Epithelial cell of esophagus (primary cell): ENCODE results near the gene PRDM10.

ENCODE experiments used
- DNase-seq: peaks from one replicate; pipeline ENCODE4 v3.0.0; 2010; ENCODE audit warnings: low read depth
- H3K4me3 ChIP-seq: 2 replicates; pipeline ENCODE4 v1.5.1; 2011; ENCODE audit warnings: mild to moderate bottlenecking, low read length, control low read depth
- CTCF ChIP-seq: IDR thresholded peaks from 2 replicates; pipeline ENCODE4 v1.5.1; 2011; ENCODE audit warnings: low read depth, mild to moderate bottlenecking, low read length, control low read depth, inconsistent platforms; ENCODE audit not compliant: insufficient read depth; ENCODE audit errors: missing control alignments

PRDM10 gene

GRCh38 chr11:129999407-129999806 is 3.2 kb downstream of the PRDM10 start:
- TF ChIP-seq CTCF: no peak
- no peak overlapping the region for H3K4me3 ChIP-seq
- no peak for DNase-seq

- no peak for DNase-seq
- H3K4me3 ChIP-seq: no peak overlapping the region
- no peak for TF ChIP-seq CTCF
Measured at GRCh38 chr11:129998905-129999304, 3.7 kb downstream of the PRDM10 start.

DNA sequence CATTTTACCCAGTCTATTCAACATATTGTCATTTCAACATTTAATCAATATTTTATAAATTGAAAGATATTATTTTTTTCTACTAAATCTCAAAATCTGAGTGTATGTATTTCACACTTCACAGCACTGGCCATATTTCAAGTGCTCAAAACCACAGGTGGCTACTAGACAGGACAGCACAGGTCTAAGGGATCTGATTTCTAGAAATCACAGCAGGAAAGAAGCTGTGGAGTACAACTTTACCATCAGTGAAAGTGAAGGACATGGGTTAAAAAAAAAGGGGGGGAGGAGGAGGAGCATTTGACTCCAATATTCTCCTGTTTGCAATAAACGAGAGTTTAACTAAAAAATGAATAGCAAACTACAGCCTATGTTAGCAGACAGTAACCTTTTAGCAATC is 4.5 kb downstream of the PRDM10 start:
- no peak for DNase-seq

DNA sequence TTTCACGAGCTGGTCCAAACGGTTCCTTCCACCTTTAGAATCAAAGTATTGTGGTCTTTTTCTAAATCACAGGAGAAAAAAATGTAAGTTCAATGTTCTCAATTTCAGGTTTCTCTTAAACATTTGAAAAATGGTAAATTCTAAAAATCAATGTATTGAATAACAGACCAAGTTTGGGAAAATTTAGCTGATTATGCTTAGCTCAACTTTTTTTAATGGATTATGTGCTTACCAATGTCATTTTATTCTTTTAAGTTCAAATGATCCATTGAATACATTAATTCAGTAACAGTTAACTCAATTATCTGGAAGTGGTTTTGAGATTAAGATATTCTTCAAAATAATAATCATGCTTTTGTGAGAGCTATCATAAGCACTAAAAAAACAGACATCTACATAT is 5.1 kb downstream of the PRDM10 start:
- no peak overlapping the region for H3K4me3 ChIP-seq
- no peak for TF ChIP-seq CTCF
- DNase-seq: no peak

More for the DNA sequence above, 4.5 kb downstream of the PRDM10 start:
- no peak overlapping the region for H3K4me3 ChIP-seq
- no peak for TF ChIP-seq CTCF

DNA sequence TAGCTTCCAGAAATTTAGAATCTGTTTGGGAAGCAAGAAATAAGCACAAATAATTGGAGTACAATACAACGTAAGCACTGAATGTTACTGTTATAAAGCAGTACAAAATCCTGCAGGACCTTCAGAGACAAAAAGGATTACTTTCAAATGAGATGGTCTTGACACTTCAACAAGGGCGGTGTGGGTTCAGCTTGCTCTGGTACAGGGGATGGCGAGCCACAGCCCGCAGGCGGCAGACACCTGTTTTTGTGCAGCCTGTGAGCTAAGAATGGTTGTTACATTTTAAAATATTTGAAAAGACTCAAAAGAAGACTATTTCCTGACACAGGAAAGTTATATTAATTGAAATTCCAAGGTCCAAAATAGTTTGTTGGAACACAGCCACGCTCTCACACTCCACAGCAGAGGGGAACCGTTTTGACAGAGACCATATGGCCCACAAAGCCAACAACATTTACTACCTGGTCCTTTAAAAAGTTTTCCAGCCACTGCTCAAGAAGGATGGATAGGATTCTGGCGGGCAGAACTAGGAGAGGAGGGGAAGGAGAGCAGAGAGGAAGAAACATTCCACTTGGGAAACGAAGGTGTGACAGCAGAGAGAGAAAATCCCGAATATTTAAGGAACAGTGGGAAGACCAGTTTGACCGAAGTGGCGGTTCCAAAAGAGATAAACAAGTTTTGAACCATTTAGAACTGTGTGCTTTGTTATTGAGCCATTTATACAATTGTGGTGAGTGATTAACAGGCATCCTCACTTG is 6.3 kb downstream of the PRDM10 start:
- H3K4me3 ChIP-seq: no peak overlapping the region
- DNase-seq: no peak
- TF ChIP-seq CTCF: no peak

DNA sequence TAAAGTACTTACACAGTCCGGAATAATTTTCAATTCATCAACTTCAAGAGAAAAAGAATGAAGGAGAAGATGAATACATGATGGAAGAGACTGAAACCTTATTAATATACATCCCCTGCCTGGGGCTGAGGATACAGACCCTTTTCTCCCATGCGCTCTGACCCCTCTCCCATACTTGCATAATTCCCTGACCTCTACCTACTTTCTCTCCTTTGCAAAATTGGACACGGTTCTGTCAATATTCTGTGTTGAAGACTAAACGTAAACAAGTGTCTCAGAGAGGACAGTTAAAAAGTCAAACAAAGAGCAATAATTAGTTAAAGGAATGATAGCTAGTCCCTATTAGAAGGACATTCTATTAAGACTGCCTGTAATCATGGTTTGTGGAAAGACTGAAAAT is 7.5 kb downstream of the PRDM10 start:
- no peak overlapping the region for H3K4me3 ChIP-seq
- DNase-seq: no peak
- no peak for TF ChIP-seq CTCF
